Transverse colon (tissue), 4 donors: ENCODE results near the gene PTCD3.

ENCODE experiments used
- EP300 ChIP-seq: sonication (generic); formaldehyde crosslinking; IDR thresholded peaks from one replicate; pipeline ENCODE4 v1.6.1; 2017; ENCODE audit warnings: antibody characterized with exemption, low read depth
- POLR2AphosphoS5 ChIP-seq, 3 donors: sonication (generic); formaldehyde crosslinking; IDR thresholded peaks; one replicate each; pipeline ENCODE4 v1.6.1; 2016; ENCODE audit warnings: antibody characterized with exemption in 3 of 3
- TF ChIP-seq, protein P1 (sequence below), 5 experiments: fragments of 200-600 bp in 3 of 5; fragments of 450-650 bp in 2 of 5; sonication (generic) in 3 of 5; IDR thresholded peaks; 1 replicate in 2 of 5; 2 replicates in 3 of 5; pipeline ENCODE4 v1.5.1; 2016 to 2017; ENCODE audit warnings: antibody characterized with exemption in 5 of 5, inconsistent platforms in 3 of 5, mild to moderate bottlenecking in 2 of 5, moderate library complexity in 1 of 5

DNA sequence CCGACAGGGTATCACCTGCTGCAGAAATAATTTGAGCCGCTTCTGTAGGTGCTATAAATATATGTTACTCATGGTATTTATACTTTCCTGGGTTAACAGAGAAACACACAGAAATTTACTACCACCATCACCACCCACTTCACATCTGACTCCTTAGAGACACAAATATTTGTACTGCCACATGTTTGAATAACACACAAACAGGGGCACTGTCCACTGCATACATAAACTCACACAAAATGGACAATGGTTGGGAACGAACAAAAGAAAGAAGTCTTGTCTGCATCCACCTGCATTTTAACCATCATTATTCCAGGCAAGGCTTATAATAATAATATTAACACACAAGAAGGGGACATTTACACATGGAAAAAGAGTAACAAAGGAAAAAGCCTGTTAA lies 65.3 kb downstream of the PTCD3 start:
- TF ChIP-seq, protein P1, sequence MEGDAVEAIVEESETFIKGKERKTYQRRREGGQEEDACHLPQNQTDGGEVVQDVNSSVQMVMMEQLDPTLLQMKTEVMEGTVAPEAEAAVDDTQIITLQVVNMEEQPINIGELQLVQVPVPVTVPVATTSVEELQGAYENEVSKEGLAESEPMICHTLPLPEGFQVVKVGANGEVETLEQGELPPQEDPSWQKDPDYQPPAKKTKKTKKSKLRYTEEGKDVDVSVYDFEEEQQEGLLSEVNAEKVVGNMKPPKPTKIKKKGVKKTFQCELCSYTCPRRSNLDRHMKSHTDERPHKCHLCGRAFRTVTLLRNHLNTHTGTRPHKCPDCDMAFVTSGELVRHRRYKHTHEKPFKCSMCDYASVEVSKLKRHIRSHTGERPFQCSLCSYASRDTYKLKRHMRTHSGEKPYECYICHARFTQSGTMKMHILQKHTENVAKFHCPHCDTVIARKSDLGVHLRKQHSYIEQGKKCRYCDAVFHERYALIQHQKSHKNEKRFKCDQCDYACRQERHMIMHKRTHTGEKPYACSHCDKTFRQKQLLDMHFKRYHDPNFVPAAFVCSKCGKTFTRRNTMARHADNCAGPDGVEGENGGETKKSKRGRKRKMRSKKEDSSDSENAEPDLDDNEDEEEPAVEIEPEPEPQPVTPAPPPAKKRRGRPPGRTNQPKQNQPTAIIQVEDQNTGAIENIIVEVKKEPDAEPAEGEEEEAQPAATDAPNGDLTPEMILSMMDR (IDR thresholded peaks at IDR 0.05), result no peak
- TF ChIP-seq EP300 (no peak), POLR2AphosphoS5 (IDR thresholded peaks at IDR 0.05) (no peak)
